GM12892 (cell line): ENCODE measurements around the gene ST6GALNAC6.
"Not testable (repeated sequence)": the region's sequence is repeated elsewhere in the genome, so short reads cannot be mapped to it uniquely, and the experiment has no call there.

Experiments
- DNase-seq: peaks from one replicate; pipeline ENCODE4 v3.0.0; 2011; ENCODE audit not compliant: insufficient read length
- FAIRE-seq: peaks from 2 replicates; lab custom pipeline; 2011; peaks lifted over from hg19 to GRCh38; lab: Jason Lieb, UNC
- POLR2A ChIP-seq: IDR thresholded peaks from 2 replicates; pipeline ENCODE4 v1.6.1; 2011; ENCODE audit warnings: low read depth, low read length, control low read depth
- POLR2AphosphoS5 ChIP-seq: IDR thresholded peaks from 2 replicates; pipeline ENCODE4 v1.6.1; 2011; ENCODE audit warnings: low read depth, low read length, control low read depth
- TAF1 ChIP-seq: IDR thresholded peaks from 2 replicates; pipeline ENCODE4 v1.6.1; 2011; ENCODE audit warnings: low read depth, mild to moderate bottlenecking, control low read depth, low read length, borderline replicate concordance

The ST6GALNAC6 gene

DNA sequence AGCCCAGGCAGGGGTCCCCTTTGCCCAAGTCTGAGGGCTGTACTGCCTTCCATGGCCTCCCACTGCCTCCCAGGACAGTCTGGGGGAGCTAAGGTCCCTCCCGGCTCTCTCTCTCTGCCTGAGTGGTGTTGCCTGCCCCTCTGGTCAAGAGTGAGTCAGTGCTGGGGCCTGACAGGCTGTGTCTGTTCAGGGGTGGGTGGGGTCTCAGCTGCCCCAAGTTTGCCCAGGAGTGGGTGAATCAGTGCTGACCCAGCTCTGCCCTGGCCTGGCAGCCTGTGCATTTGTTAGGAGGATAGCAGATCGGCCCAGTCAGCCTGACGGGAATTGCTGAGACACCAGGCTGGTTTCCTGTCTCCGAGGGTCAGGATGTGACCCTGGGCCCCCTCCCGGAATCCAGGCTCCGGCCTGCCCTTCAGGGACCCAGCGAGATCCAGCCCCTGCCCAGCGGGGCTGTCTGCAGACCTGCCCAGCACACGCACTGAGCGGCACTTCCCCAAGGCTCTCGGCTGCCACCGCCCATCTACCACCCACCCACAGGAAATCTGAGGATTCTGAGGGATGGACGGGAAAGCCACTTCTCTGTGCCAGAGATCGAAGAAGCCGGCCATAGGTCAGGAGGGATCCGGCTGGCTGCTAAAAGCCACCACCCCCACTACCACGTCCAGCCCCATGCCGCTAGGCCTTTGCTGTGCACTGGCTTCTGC, 60.9 kb downstream of the ST6GALNAC6 start:
- TF ChIP-seq POLR2AphosphoS5 (no peak), POLR2A (no peak), TAF1 (no peak)
- DNase-seq (no peak), FAIRE-seq (no peak)

DNA sequence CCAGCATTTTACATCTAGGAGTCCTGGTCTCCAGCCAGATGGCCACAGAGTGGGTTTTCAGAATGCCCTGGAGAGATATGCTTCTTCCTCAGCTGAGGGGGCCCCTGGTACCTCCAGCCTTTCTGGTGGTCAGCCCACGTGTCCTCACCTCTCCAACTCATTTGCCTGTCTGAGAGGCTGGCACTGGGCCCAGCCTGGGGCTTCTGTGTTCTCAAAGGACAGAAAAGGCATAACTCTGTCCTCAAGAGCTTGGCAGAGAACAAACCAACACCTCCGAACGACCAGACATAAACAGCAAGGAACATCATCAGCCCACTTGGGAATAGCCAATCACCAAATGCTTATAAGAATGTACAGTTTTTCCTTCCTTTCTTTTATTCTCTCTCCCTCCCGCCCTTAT, 62.1 kb downstream of the ST6GALNAC6 start:
- FAIRE-seq, result no peak
- TF ChIP-seq TAF1 (no peak), POLR2AphosphoS5 (no peak), POLR2A (no peak)
- DNase-seq, result no peak

DNA sequence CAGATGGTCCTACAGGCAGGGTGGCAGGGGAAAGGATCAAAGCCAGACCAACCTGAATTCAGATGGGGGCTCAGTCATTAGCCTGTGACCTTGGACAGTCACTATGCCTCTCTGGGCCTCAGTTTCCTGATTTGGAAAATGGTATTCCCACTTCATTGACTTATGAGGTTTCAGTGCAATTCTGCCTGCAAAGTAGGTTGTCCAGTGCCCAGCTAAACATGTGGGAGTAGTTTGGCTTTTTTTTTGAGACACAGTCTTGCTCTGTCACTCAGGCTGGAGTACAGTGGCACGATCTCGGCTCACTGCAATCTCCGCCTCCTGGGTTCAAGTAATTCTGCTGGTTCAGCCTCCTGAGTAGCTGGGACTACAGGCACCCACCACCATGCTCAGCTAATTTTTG, 62.8 kb downstream of the ST6GALNAC6 start:
- DNase-seq, FAIRE-seq: not testable (repeated sequence)

DNA sequence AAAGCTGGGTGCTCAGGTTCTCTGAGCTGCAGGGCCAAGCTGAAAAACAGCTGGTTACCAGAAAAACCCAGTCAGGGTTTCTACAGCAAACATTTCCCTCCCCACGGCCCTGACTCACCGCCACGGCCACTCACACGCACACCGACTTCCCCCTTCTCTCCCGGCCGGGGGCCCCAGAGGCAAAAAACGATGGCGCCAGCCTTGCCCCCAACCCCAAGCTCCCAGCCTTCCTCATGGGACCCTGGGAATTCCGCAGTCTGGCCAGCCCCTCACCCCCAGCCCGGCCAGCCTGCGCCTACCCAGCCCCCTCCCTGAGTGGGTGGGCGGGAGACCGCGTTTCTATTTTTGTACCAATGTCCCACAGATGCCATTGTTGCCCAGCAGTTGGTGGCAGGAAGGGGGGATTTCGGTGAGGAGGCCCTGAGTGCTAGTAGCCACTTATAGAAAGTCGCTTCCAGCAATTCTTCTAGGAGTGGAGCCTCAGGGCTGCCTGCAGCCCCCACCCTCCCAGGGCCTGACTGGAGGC, 63.3 kb downstream of the ST6GALNAC6 start:
- TF ChIP-seq POLR2AphosphoS5 (no peak), POLR2A (no peak), TAF1 (no peak)
- FAIRE-seq (no peak), DNase-seq (no peak)
